Right lobe of liver (tissue), 6 donors: ENCODE measurements around the gene TMEM44. TPM values are rescaled to one million over a fixed set of nuclear protein-coding genes. Genes with fewer than 3 reads are reported as not detected.

Experiments
- ATAC-seq, 4 donors: fragments of 200-7000 bp; cut with Tn5 transposase; one replicate each; pipeline ENCODE4 v1.9.1; 2020; ENCODE audit warnings: mild to moderate bottlenecking in 4 of 4, moderate library complexity in 4 of 4
- DNase-seq, 3 donors: peaks; one replicate each; pipeline ENCODE4 v3.0.0-alpha.2; 2020
- H3K27ac ChIP-seq, 3 donors: fragments of 200-600 bp; one replicate each; pipeline ENCODE4 v1.8.0; 2022
- H3K27me3 ChIP-seq, 2 donors: fragments of 200-600 bp; one replicate each; pipeline ENCODE4 v1.8.0; 2022
- H3K36me3 ChIP-seq, 4 donors: fragments of 200-600 bp; sonication (generic) in 1 of 4; one replicate each; pipeline versions ENCODE4 v1.5.1 to v1.8.0; 2017 to 2022; ENCODE audit warnings: control low read depth in 1 of 4
- H3K4me1 ChIP-seq, 4 donors: fragments of 200-600 bp; sonication (generic) in 1 of 4; one replicate each; pipeline versions ENCODE4 v1.5.1 to v1.8.0; 2017 to 2022; ENCODE audit warnings: control low read depth in 1 of 4
- H3K4me3 ChIP-seq, 3 donors: fragments of 200-600 bp; one replicate each; pipeline ENCODE4 v1.8.0; 2022
- H3K9me3 ChIP-seq, 4 donors: fragments of 200-600 bp; sonication (generic) in 1 of 4; one replicate each; pipeline versions ENCODE4 v1.5.1 to v1.8.0; 2017 to 2022; ENCODE audit warnings: control low read depth in 1 of 4
- POLR2A ChIP-seq: fragments of 450-650 bp; IDR thresholded peaks from one replicate; pipeline ENCODE4 v1.6.1; 2017; ENCODE audit warnings: antibody characterized with exemption, mild to moderate bottlenecking
- whole genome bisulfite sequencing: methylation state at CpG from one replicate; pipeline ENCODE4 v1.1.6; 2018; ENCODE audit warnings: low coverage, low lambda C conversion rate; ENCODE audit not compliant: insufficient coverage; ENCODE audit errors: missing lambda C conversion rate; 5-methylcytosine and 5-hydroxymethylcytosine counted together
- intact Hi-C, 2 donors: fragments of 100-400 bp; cut with DNase I; formaldehyde crosslinking; loops; one replicate each; pipeline versions ENCODE4 v1.11.2 to v1.14.1; 2022
- total RNA-seq, 6 experiments: library from RNA; depleted of rRNA in 2 of 6; stranded (reverse); fragments of >200 nt in 2 of 6; fragmentation: NEBNext Ultra II Directional in 3 of 6; extraction: Animal tissue kit (Norgen Biotek cat#: 25700) in 3 of 6; gene quantifications; one replicate each; pipeline versions ENCODE4 v1.1.0 to v1.2.4, GENCODE V29; 2016 to 2023
- TF ChIP-seq, protein P1 (sequence below), 4 donors: fragments of 200-600 bp in 3 of 4; fragments of 450-650 bp in 1 of 4; IDR thresholded peaks; one replicate each; pipeline versions ENCODE4 v1.5.1 to v1.8.0; 2016 to 2022; ENCODE audit warnings: antibody characterized with exemption in 4 of 4, mild to moderate bottlenecking in 2 of 4
- donor health status: DM: no; HTN: yes; CAD: no.
- donor health status: DM: no; HTN: no; CAD: no.
- donor health status: DM: no; HTN: no; CAD: no.
- donor health status: DM: no; HTN: yes; CAD: no.
- donor health status: DM: no; HTN: yes; CAD: no.

The TMEM44 gene
- total RNA-seq, 6 experiments from 2014 or later, result 2.2 to 6.8 (median 4.2) TPM

GRCh38 chr3:194569252-194569651 lies 64.0 kb downstream of the TMEM44 start:
- TF ChIP-seq POLR2A, result no peak
- intact Hi-C loops, result no loop called here
- DNase-seq (no peak), ATAC-seq (no peak)
- H3K4me1 ChIP-seq, result no peaks in the 10 kb centered on the region
- H3K4me3 ChIP-seq, result no peak overlapping the region
- no peaks in the 10 kb centered on the region for H3K36me3 ChIP-seq
- 86% methylated on average over 10 of the region's 12 CpGs for WGBS
- H3K27me3 ChIP-seq, result no peaks in the 10 kb centered on the region
- H3K9me3 ChIP-seq, result no peaks in the 10 kb centered on the region
- no peak overlapping the region for H3K27ac ChIP-seq

- Histone ChIP-seq H3K27me3 (no peaks in the 10 kb centered on the region), H3K9me3 (no peaks in the 10 kb centered on the region), H3K4me3 (no peak overlapping the region), H3K27ac (no peak overlapping the region), H3K36me3 (no peaks in the 10 kb centered on the region), H3K4me1 (peaks cover 0 to 14% (median 4%) of the 10 kb centered on the region in 4 donors)
- DNase-seq, result no peak
- 74% methylated on average over 9 of the region's 9 CpGs for WGBS
- no peak for TF ChIP-seq POLR2A
- TF ChIP-seq, protein P1, sequence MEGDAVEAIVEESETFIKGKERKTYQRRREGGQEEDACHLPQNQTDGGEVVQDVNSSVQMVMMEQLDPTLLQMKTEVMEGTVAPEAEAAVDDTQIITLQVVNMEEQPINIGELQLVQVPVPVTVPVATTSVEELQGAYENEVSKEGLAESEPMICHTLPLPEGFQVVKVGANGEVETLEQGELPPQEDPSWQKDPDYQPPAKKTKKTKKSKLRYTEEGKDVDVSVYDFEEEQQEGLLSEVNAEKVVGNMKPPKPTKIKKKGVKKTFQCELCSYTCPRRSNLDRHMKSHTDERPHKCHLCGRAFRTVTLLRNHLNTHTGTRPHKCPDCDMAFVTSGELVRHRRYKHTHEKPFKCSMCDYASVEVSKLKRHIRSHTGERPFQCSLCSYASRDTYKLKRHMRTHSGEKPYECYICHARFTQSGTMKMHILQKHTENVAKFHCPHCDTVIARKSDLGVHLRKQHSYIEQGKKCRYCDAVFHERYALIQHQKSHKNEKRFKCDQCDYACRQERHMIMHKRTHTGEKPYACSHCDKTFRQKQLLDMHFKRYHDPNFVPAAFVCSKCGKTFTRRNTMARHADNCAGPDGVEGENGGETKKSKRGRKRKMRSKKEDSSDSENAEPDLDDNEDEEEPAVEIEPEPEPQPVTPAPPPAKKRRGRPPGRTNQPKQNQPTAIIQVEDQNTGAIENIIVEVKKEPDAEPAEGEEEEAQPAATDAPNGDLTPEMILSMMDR (IDR thresholded peaks at IDR 0.05), result no peak
- intact Hi-C loops, result no loop called here
- no peak for ATAC-seq
Measured at GRCh38 chr3:194565597-194566190, 67.5 kb downstream of the TMEM44 start.

DNA sequence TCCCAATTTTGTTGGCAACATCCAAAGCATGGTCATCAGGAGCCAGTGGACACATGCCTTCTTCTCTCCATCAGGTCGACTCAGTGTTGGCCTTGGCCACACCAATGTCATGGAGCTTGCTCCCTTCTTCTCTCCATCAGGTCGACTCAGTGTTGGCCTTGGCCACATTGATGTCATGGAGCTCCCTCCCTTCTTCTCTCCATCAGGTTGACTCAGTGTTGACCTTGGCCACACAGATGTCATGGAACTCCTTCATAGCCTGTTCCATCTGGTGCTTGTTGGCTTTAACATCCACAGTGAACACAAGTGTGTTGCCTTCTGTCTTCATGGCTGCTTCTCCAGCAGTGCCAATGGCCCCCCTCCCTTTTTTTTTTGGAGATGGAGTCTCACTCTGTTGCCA lies 70.2 kb downstream of the TMEM44 start:
- H3K36me3 ChIP-seq, result no peaks in the 10 kb centered on the region
- H3K27me3 ChIP-seq, result no peaks in the 10 kb centered on the region
- TF ChIP-seq POLR2A, result no peak
- TF ChIP-seq, protein P1 (IDR thresholded peaks at IDR 0.05), result no peak
- 67% methylated on average over 1 of the region's 2 CpGs for WGBS
- ATAC-seq, result no peak
- no peaks in the 10 kb centered on the region for H3K9me3 ChIP-seq
- H3K4me1 ChIP-seq, result peaks cover 0 to 27% (median 12%) of the 10 kb centered on the region in 4 donors
- H3K27ac ChIP-seq, result no peak overlapping the region
- no peak for DNase-seq
- intact Hi-C loops, result no loop called here
- H3K4me3 ChIP-seq, result no peak overlapping the region

DNA sequence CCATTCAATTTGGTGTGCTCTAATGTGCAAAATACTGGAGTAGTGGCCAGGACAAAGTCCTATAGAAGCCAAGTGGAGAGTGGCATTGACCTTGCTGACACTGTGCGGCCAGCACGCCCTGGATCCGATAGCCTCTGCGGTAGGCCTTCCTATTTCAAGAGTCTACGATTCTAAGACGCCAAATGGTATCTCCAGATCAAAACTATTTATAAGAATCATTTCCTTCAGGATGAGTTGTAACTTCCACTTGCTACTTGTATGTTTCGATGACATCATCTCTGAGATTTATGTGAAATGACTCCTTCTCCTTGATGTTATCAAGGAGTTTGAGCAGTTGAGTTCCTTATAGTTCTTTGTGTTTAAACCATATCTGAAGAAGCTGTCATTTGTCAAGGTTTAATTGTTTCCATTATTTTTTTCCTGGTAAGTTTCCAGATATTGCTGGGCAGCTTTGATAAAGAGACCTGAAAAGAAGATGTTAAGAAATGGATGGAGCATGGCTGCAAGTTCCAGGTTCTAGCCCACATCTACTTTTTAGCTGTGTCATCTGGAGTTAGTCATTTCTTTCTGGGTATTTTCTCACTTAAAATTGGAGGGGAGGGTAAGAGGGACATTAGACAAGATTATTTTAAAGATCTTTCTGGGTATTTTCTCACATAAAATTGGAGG lies 71.8 kb downstream of the TMEM44 start:
- Histone ChIP-seq H3K9me3 (no peaks in the 10 kb centered on the region), H3K36me3 (no peaks in the 10 kb centered on the region), H3K27me3 (no peaks in the 10 kb centered on the region), H3K4me3 (no peak overlapping the region), H3K4me1 (peaks cover 0 to 27% (median 12%) of the 10 kb centered on the region in 4 donors), H3K27ac (peak overlapping the region in 1 of 3 donors; percentile 65)
- peak in 2 of 3 donors; percentile 44 to 66 for DNase-seq
- WGBS, result 29% methylated on average over 7 of the region's 7 CpGs
- TF ChIP-seq, protein P1 (IDR thresholded peaks at IDR 0.05), result no peak
- TF ChIP-seq POLR2A, result no peak
- intact Hi-C loops, result no loop called here
- peak; percentile 77 to 82 (median 79) for ATAC-seq

DNA sequence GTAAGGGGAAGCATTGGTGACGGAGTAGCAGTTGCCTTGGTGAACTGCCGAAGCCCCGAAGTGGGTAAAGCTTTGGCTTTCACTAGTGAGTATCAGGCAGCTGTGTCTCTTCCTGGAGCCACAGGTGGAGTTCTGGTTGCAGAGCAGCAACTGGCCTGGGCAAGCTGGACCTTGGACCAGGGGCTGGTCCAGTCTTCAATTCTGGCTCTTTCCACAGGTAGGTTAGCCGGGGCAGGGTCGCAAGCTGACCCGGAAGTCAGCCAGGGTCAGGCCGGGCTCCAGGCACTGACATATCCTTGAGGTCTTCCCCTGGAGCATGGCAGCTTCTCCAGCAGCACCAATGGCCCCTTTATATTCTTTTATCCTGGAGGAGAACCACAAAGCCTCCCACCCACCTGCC lies 73.2 kb downstream of the TMEM44 start:
- ATAC-seq (peak; percentile 74 to 86 (median 84)), DNase-seq (peak; percentile 48 to 83 (median 82))
- H3K27ac ChIP-seq, result peak overlapping the region in 2 of 3 donors; percentile 16 to 65
- no peaks in the 10 kb centered on the region for H3K27me3 ChIP-seq
- no peak overlapping the region for H3K4me3 ChIP-seq
- TF ChIP-seq, protein P1 (IDR thresholded peaks at IDR 0.05), result no peak
- no peak for TF ChIP-seq POLR2A
- intact Hi-C loops, result no loop called here
- no peaks in the 10 kb centered on the region for H3K9me3 ChIP-seq
- no peaks in the 10 kb centered on the region for H3K36me3 ChIP-seq
- WGBS, result 80% methylated on average over 1 of the region's 7 CpGs
- peaks cover 0 to 27% (median 12%) of the 10 kb centered on the region in 4 donors for H3K4me1 ChIP-seq
